PFSK-1 (cell line): ENCODE measurements around the gene LRRC8B.

Experiments used
- FOXP2 ChIP-seq: optimal IDR thresholded peaks from 2 replicates; pipeline ENCODE3; 2011; ENCODE audit warnings: borderline replicate concordance, control low read depth, inconsistent platforms; ENCODE audit not compliant: insufficient read depth; ENCODE audit errors: extremely low read length, extremely low read depth
- POLR2AphosphoS5 ChIP-seq: IDR thresholded peaks from 2 replicates; pipeline ENCODE4 v1.6.1; 2012; ENCODE audit warnings: low read depth, mild to moderate bottlenecking, control low read depth, low read length, moderate library complexity
- TF ChIP-seq, protein P1 (sequence below), 2 experiments: IDR thresholded peaks; 2 replicates each; pipeline versions ENCODE4 v1.6.1 to v1.8.0; 2011 to 2012; ENCODE audit warnings: low read depth in 2 of 2, low read length in 2 of 2, control low read depth in 1 of 2, inconsistent platforms in 1 of 2, mild to moderate bottlenecking in 1 of 2, moderate library complexity in 1 of 2; ENCODE audit not compliant: insufficient read depth in 1 of 2

DNA sequence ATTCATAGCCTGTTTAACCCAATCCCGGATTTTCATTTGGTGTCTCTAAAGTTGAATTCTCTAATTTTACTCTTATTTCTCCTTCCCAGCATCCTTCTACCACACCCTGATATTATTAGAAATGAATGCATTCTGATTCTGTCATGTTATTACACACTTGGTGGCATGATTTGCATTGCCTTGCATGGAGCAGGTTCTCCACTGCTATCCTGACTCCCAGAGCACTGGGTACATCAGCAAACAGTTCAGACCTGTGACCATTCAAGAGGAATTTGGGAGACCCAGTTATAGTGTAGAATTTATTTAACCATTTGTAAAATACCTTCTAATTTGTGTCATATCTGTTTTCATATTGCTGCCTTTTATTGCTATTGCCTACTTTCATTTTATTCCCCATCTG, 2.6 kb downstream of the LRRC8B start:
- no peak for TF ChIP-seq POLR2AphosphoS5
- TF ChIP-seq, protein P1, sequence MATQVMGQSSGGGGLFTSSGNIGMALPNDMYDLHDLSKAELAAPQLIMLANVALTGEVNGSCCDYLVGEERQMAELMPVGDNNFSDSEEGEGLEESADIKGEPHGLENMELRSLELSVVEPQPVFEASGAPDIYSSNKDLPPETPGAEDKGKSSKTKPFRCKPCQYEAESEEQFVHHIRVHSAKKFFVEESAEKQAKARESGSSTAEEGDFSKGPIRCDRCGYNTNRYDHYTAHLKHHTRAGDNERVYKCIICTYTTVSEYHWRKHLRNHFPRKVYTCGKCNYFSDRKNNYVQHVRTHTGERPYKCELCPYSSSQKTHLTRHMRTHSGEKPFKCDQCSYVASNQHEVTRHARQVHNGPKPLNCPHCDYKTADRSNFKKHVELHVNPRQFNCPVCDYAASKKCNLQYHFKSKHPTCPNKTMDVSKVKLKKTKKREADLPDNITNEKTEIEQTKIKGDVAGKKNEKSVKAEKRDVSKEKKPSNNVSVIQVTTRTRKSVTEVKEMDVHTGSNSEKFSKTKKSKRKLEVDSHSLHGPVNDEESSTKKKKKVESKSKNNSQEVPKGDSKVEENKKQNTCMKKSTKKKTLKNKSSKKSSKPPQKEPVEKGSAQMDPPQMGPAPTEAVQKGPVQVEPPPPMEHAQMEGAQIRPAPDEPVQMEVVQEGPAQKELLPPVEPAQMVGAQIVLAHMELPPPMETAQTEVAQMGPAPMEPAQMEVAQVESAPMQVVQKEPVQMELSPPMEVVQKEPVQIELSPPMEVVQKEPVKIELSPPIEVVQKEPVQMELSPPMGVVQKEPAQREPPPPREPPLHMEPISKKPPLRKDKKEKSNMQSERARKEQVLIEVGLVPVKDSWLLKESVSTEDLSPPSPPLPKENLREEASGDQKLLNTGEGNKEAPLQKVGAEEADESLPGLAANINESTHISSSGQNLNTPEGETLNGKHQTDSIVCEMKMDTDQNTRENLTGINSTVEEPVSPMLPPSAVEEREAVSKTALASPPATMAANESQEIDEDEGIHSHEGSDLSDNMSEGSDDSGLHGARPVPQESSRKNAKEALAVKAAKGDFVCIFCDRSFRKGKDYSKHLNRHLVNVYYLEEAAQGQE (IDR thresholded peaks at IDR 0.05; ENCODE audit: insufficient read depth in 1 of 2, low read depth in 2 of 2, low read length in 2 of 2): no peak
- TF ChIP-seq FOXP2: no peak
